Coronary artery (tissue), 2 donors: ENCODE measurements around the gene FBXO11.

Experiments used
- DNase-seq: peaks from one replicate; pipeline ENCODE4 v3.0.0-alpha.2; 2017; ENCODE audit warnings: low spot score
- H3K27ac ChIP-seq, 2 donors: fragments of 200-600 bp; sonication (generic); one replicate each; pipeline ENCODE4 v1.5.1; 2016 to 2019
- H3K4me3 ChIP-seq: fragments of 200-600 bp; sonication (generic); 2 replicates; pipeline ENCODE4 v1.5.1; 2016; ENCODE audit warnings: mild to moderate bottlenecking, moderate library complexity
- TF ChIP-seq, protein P1 (sequence below): fragments of 200-600 bp; sonication (generic); IDR thresholded peaks from one replicate; pipeline ENCODE4 v1.5.1; 2019; ENCODE audit warnings: antibody characterized with exemption

The FBXO11 gene

DNA sequence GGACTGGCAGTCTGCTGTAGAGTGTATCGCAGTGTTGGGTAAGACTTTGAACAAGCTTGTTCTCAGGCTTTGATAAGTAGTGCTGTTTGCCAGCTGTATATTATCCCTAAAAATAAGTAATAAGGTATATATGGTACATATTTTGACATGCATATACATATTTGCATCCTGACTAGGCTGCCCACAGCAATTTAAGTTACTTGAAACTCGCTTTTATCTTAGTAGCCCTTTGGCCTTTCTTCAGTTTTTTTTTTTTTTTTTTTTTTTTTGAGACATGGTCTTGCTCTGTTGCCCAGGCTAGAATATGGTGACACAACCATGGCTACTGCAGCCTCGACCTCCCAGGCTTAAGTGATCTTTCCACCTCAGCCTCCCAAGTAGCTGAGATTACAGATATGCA, 105.2 kb downstream of the FBXO11 start:
- TF ChIP-seq, protein P1, sequence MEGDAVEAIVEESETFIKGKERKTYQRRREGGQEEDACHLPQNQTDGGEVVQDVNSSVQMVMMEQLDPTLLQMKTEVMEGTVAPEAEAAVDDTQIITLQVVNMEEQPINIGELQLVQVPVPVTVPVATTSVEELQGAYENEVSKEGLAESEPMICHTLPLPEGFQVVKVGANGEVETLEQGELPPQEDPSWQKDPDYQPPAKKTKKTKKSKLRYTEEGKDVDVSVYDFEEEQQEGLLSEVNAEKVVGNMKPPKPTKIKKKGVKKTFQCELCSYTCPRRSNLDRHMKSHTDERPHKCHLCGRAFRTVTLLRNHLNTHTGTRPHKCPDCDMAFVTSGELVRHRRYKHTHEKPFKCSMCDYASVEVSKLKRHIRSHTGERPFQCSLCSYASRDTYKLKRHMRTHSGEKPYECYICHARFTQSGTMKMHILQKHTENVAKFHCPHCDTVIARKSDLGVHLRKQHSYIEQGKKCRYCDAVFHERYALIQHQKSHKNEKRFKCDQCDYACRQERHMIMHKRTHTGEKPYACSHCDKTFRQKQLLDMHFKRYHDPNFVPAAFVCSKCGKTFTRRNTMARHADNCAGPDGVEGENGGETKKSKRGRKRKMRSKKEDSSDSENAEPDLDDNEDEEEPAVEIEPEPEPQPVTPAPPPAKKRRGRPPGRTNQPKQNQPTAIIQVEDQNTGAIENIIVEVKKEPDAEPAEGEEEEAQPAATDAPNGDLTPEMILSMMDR = no peak
- DNase-seq = no peak
- Histone ChIP-seq H3K27ac (no peak overlapping the region), H3K4me3 (no peak overlapping the region)

DNA sequence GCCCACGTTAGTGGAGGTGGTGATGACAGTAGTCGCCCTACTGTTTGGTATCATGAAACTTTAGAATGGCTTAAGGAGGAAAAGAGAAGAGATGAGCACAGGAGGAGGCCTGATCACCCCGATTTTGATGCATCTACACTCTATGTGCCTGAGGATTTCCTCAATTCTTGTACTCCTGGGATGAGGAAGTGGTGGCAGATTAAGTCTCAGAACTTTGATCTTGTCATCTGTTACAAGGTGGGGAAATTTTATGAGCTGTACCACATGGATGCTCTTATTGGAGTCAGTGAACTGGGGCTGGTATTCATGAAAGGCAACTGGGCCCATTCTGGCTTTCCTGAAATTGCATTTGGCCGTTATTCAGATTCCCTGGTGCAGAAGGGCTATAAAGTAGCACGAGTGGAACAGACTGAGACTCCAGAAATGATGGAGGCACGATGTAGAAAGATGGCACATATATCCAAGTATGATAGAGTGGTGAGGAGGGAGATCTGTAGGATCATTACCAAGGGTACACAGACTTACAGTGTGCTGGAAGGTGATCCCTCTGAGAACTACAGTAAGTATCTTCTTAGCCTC, 107.2 kb downstream of the FBXO11 start:
- H3K4me3 ChIP-seq = no peak overlapping the region
- TF ChIP-seq, protein P1 = no peak
- peak overlapping the region in 1 of 2 donors; percentile 19 for H3K27ac ChIP-seq
- no peak for DNase-seq

DNA sequence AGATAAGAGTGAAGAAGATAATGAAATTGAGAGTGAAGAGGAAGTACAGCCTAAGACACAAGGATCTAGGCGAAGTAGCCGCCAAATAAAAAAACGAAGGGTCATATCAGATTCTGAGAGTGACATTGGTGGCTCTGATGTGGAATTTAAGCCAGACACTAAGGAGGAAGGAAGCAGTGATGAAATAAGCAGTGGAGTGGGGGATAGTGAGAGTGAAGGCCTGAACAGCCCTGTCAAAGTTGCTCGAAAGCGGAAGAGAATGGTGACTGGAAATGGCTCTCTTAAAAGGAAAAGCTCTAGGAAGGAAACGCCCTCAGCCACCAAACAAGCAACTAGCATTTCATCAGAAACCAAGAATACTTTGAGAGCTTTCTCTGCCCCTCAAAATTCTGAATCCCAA, 107.7 kb downstream of the FBXO11 start:
- Histone ChIP-seq H3K27ac (peak overlapping the region in 1 of 2 donors; percentile 19), H3K4me3 (no peak overlapping the region)
- DNase-seq = no peak
- TF ChIP-seq, protein P1 = no peak

DNA sequence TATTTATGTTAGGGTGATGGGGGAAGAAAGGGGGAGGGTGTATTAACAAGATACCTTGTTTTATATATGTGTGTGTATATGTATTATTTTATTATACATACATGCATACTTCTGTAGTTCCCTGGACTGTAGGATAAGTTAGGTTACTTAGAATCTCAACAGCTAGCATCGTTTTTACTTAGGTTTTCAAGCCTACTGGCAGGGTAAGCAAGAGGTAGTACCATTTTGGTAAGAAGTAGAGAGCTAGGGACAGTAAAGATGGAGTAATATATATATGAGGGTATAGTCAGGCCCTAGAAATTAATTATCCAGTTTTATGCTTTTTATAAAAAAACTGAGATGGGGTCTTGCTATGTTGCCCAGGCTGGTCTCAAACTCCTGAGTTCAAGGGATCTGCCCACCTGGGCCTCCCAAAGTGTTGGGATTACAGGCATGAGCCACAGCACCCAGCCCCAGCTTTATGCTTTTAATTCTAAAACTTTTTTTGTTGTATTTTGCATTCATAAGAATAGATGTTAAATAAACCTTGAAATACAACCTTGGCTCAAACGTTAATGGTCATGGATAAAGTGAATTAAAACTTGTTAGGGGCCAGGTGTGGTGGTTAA, 110.1 kb downstream of the FBXO11 start:
- TF ChIP-seq, protein P1 = no peak
- no peak for DNase-seq
- H3K27ac ChIP-seq = no peak overlapping the region
- H3K4me3 ChIP-seq = no peak overlapping the region

DNA sequence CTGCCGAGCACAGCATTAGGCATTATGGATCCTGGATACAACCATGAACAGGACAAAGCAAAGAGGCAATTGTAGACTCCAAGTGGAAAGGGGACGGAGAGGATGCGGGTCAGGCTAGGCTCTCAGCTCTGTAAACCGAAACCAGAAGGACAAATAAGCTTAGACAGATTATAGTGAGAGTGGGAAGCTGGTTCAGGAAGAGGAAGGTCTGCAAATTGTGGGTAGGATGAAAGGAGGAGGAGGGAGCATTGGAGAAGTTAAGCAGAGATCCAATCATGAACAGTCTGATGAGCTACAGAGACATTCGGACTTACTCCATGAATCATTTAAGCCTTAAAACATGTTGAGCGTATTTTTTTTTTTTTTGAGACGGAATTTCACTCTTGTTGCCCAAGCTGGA, 120.3 kb downstream of the FBXO11 start:
- TF ChIP-seq, protein P1 = no peak
- DNase-seq = peak; percentile 14
- Histone ChIP-seq H3K27ac (no peak overlapping the region), H3K4me3 (no peak overlapping the region)

DNA sequence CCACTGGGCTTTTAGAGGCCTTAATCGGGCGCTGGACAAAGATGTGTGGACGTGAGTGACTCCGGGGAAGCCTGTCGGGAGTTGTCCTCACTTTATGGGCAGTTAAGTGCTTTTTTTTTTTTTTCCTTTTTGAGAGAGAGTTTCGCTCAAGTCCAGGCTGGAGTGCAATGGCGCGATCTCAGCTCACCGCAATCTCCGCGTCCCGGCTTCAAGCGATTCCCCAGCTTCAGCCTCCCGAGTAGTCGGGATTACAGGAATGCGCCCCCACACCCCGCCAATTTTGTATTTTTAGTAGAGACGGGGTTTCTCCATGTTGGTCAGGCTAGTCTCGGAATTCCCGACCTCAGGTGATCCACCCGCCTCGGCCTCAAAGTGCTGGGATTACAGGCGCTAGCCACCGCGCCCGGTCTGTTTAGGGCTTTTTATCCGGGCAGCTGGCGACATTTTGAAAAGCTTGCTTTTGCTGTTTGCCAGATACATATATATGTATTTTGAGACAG, 121.9 kb downstream of the FBXO11 start:
- Histone ChIP-seq H3K27ac (peak overlapping the region in 1 of 2 donors; percentile 92), H3K4me3 (peak overlapping the region; percentile 91)
- DNase-seq = peak; percentile 63
- TF ChIP-seq, protein P1 = no peak
